ENCODE results near the gene GALT.

Gene GALT

GRCh38 chr9:34646211-34647083 is at the start of gene GALT:
Gene GALT (plus strand): TSS chr9:34646675. CDS start chr9:34646705, 30 bp downstream.
- in situ Hi-C loops (cut with MboI; ENCODE audit: low sequenced_read_pairs) = no loop called here

GRCh38 chr9:34599546-34599945 is 46.9 kb upstream of the GALT start:
- in situ Hi-C loops (cut with MboI; ENCODE audit: low sequenced_read_pairs) = loop anchor here (25.0 kb wide), 1 partner anchor 162 kb away; no protein-coding TSS in a partner anchor

GRCh38 chr9:34600908-34601307 is 45.6 kb upstream of the GALT start:
- in situ Hi-C loops (cut with MboI; ENCODE audit: low sequenced_read_pairs) = loop anchor here (10.0 kb wide), 1 partner anchor 64 kb away; the partner anchor contains the start of gene CCL27

- in situ Hi-C loops (cut with MboI; ENCODE audit: low sequenced_read_pairs) = loop anchor here (10.0 kb wide), 1 partner anchor 63 kb away; the partner anchor contains the start of gene CCL27
Measured at GRCh38 chr9:34601937-34602573, 44.4 kb upstream of the GALT start.

- in situ Hi-C loops (cut with MboI; ENCODE audit: low sequenced_read_pairs) = loop anchor here (10.0 kb wide), 1 partner anchor 61 kb away; the partner anchor contains the start of gene CCL27
Measured at GRCh38 chr9:34603610-34604231, 42.8 kb upstream of the GALT start.

GRCh38 chr9:34606190-34606589 is 40.3 kb upstream of the GALT start:
- in situ Hi-C loops (cut with MboI; ENCODE audit: low sequenced_read_pairs) = loop anchor here (10.0 kb wide), 1 partner anchor 59 kb away; the partner anchor contains the start of gene CCL27

GRCh38 chr9:34606905-34607304 is 39.6 kb upstream of the GALT start:
- in situ Hi-C loops (cut with MboI; ENCODE audit: low sequenced_read_pairs) = loop anchor here (10.0 kb wide), 1 partner anchor 58 kb away; the partner anchor contains the start of gene CCL27

- in situ Hi-C loops (cut with MboI; ENCODE audit: low sequenced_read_pairs) = loop anchor here (10.0 kb wide), 1 partner anchor 57 kb away; the partner anchor contains the start of gene CCL27
Measured at GRCh38 chr9:34607331-34607730, 39.1 kb upstream of the GALT start.

GRCh38 chr9:34610434-34611206 is 35.9 kb upstream of the GALT start:
- in situ Hi-C loops (cut with MboI; ENCODE audit: low sequenced_read_pairs) = no loop called here

- in situ Hi-C loops (cut with MboI; ENCODE audit: low sequenced_read_pairs) = no loop called here
Measured at GRCh38 chr9:34611251-34611810, 35.1 kb upstream of the GALT start.

- in situ Hi-C loops (cut with MboI; ENCODE audit: low sequenced_read_pairs) = no loop called here
Measured at GRCh38 chr9:34611811-34612787, 34.4 kb upstream of the GALT start, which contains the start of gene RPP25L. Gene RPP25L (minus strand): TSS chr9:34612097. CDS start chr9:34611296, 801 bp downstream.

GRCh38 chr9:34612788-34613390 is 33.6 kb upstream of the GALT start:
- in situ Hi-C loops (cut with MboI; ENCODE audit: low sequenced_read_pairs) = no loop called here

GRCh38 chr9:34615132-34615531 is 31.3 kb upstream of the GALT start:
- in situ Hi-C loops (cut with MboI; ENCODE audit: low sequenced_read_pairs) = no loop called here

- in situ Hi-C loops (cut with MboI; ENCODE audit: low sequenced_read_pairs) = no loop called here
Measured at GRCh38 chr9:34620061-34620994, 26.1 kb upstream of the GALT start, which contains the start of gene DCTN3. Gene DCTN3 (minus strand): TSS chr9:34620495. CDS start chr9:34620464, 31 bp downstream.

- in situ Hi-C loops (cut with MboI; ENCODE audit: low sequenced_read_pairs) = no loop called here
Measured at GRCh38 chr9:34623374-34624235, 22.9 kb upstream of the GALT start.

GRCh38 chr9:34624475-34625185 is 21.8 kb upstream of the GALT start:
- in situ Hi-C loops (cut with MboI; ENCODE audit: low sequenced_read_pairs) = no loop called here

All from HL-60/S4 treated with retinoic acid at 250 ng/mL for 4 days and 3 days (cell line).